Hematopoietic multipotent progenitor cell treated with erythropoietin and hydrocortisone succinate and interleukin-3 and kit ligand, for 4 days (in vitro differentiated cells): ENCODE measurements around the gene ALDOA.

Source experiments
- DNase-seq: peaks from one replicate; pipeline ENCODE4 v3.0.0-alpha.2; 2015

The ALDOA gene

DNA sequence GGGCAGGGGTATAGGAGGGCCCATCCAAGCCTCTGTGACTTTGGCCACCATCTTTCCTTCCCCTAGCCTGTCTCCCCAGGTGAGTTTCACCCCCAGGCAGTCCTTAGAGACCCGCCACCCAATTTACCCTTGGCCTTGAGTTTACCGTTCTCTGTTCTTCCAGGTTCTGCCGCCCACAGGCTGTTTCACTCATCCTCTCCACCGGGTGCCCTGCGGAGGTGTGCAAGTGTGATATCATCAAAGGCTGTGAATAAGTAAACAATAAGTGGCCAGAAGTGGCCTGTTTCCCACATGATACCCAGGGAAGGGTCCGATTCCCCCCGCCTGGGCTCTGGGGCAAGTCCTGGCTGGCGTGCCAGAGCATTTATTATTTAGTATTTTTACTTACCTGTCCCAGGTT, 19.4 kb upstream of the ALDOA start:
- no peak for DNase-seq

GRCh38 chr16:30046588-30046987, 19.0 kb upstream of the ALDOA start:
- DNase-seq: no peak

- no peak for DNase-seq
These were observed 15.7 kb upstream of the ALDOA start for GRCh38 chr16:30049871-30050270.

- DNase-seq: no peak
These were observed 14.0 kb upstream of the ALDOA start for GRCh38 chr16:30051518-30051917.

- peak; percentile 96 for DNase-seq
These were observed 12.7 kb upstream of the ALDOA start for GRCh38 chr16:30052671-30053372.

- DNase-seq: no peak
These were observed 12.1 kb upstream of the ALDOA start for GRCh38 chr16:30053376-30054015.

- DNase-seq: no peak
These were observed 11.1 kb upstream of the ALDOA start for GRCh38 chr16:30054451-30054850.

DNA sequence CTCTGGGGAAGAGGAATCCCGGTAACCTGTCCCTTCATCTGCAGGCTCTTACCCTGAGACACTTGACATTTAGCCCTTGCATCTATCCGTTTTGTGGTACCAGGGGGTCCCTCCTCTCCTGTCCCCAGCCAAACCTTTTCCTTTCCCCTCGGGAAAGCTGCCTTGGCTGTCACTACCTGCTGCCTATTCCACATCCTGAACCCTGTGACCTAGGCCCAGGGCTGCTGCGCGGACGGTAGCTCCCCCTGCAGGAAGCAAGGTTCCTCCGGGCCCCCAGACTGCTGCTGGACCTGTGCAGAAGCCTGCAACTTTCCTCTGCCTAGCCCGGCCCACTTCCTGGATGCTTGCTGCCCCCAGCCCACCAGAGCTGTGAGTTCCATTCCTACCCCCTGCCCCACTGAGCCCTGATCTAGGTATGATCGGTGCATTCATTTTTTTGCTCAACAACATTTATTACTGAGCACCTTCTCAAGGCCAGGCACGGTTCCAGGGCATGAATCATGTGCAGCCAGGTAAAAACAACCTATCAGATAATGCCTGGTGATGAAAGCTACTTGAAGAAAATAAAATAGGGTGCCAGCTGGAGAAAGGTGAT, 10.5 kb upstream of the ALDOA start:
- DNase-seq: peak; percentile 77

DNA sequence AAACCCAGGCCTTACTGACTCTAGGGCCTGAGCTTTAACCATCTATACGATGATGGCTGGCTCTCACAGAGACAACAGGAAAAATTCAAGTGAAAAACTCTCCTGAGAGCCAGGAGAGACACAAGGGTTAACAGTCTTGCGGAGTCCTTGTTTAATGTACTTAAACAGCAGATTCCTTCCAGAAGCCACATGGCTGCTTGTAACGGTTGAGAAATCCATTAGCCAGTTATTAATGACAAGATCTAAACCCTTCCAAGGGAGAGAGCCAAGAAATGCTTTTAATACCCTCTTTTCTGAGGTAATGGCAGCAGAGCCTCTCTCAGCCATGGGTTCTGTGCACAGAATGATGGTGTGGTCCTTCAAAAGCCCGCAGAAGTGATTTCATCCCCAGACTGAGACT, 5.2 kb upstream of the ALDOA start:
- no peak for DNase-seq

DNA sequence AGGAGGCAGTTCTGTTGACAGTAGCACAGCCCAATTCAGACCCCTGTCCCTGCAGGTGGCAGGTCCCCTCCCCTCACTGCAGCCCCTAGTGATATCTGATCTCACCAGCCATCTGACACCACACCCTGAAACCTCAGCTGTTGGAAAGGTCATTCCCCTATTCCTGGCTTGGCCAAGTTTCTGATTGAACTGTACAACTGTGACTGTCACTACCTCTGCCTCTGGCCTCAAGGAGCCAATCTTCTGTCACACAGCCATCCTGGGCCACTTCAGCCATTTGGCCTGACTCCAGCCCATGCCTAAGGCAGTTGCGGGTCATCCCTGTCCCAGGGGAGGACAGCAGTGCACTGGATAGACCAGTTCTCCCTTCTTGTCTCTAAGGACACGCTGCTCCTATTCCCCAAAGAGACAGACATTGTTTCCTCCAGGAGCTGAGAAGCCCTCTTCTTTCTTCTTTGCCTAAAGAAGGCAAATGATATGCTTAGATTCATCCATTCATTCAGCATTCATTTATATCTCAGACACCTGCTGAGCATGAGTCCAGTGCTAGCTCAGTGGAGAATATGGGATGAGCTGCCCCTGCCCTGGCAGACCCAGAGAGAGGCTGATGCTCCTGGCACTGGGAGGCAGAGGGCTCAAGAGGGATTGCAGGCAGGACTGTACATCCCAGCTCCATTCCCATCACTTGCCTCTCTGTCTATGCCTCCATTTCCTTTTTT, 4.6 kb upstream of the ALDOA start:
- DNase-seq: no peak

GRCh38 chr16:30063278-30063892, 2.2 kb upstream of the ALDOA start:
- DNase-seq: no peak

DNA sequence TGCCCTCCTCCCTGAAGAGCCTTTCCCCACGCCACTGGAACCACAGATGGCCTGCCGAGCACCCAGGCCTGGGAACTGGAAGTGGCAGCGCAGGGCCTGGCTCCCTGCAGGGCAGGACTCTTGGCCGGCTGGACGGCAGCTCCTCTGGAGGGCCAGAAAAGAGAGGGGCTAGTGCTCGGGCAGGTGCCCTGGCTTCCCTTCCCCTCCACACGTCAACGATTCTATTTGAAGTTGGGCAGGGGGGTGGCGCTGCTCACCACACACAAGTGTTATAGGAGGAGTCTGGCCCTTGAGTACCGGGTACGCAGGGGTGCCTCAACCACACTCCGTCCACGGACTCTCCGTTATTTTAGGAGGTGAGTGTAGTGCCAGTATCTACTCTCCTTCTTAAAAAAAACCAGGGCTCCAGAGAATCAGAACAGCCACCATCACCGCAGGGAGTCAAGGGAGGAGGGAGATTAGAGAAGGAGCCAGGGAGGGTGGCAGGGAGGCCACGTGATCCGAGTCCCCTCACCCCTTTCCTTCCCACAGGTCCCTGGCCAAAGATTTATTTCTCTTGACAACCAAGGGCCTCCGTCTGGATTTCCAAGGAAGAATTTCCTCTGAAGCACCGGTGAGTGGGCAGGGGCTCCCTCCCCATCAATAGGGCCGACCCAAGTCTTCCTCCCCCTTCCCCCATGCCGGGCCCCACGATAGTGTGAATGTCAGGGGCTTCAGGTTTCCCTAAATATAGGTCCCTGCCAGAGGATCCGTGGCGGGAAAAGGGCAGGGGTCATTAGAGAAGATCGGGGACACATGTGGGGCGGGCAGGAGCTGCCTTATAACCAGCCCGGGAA, 1.4 kb upstream of the ALDOA start:
- peak; percentile 92 for DNase-seq

- DNase-seq: no peak
These were observed 845 bp upstream of the ALDOA start for GRCh38 chr16:30064729-30065101.

GRCh38 chr16:30065943-30066760, 592 bp downstream of the ALDOA start:
- peak; percentile 71 for DNase-seq

DNA sequence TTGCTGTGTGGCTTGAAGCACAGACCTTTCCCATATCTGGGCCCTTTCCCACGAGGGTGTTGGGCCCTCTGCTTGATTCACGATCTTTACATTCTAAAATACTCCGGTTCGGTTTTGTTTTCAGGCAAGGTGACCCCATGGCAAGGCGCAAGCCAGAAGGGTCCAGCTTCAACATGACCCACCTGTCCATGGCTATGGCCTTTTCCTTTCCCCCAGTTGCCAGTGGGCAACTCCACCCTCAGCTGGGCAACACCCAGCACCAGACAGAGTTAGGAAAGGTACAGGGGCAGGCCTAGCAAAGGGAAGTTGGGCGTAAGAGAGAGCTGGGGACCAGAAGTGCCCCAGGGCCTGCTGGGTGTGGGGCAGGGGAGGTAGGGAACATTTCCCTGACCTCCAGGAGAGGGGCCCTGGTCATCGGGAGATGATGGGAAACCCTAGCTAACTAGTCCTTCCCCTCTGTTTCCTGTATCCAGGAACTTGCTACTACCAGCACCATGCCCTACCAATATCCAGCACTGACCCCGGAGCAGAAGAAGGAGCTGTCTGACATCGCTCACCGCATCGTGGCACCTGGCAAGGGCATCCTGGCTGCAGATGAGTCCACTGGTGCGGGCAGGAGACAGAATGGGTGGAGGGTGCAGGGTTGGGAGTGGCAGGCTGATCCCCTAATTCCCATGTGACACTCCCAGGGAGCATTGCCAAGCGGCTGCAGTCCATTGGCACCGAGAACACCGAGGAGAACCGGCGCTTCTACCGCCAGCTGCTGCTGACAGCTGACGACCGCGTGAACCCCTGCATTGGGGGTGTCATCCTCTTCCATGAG, 1.4 kb downstream of the ALDOA start:
- DNase-seq: peak; percentile 46

DNA sequence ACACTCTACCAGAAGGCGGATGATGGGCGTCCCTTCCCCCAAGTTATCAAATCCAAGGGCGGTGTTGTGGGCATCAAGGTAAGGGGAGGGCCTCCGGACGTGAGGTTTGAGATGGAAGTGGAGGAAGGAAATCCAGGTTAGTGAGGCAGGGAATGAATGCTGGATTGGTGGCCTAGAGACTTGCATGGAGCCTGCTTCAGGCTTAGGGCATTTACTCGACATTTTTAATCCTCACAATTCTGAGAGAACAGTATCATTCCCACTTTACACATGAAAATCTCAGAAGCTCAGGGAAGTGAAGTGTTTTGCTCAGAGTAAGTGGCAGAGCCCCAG, 2.0 kb downstream of the ALDOA start:
- no peak for DNase-seq

- no peak for DNase-seq
These were observed 2.8 kb downstream of the ALDOA start for GRCh38 chr16:30068333-30068732.

GRCh38 chr16:30068750-30069610, 3.4 kb downstream of the ALDOA start:
- DNase-seq: peak; percentile 79

DNA sequence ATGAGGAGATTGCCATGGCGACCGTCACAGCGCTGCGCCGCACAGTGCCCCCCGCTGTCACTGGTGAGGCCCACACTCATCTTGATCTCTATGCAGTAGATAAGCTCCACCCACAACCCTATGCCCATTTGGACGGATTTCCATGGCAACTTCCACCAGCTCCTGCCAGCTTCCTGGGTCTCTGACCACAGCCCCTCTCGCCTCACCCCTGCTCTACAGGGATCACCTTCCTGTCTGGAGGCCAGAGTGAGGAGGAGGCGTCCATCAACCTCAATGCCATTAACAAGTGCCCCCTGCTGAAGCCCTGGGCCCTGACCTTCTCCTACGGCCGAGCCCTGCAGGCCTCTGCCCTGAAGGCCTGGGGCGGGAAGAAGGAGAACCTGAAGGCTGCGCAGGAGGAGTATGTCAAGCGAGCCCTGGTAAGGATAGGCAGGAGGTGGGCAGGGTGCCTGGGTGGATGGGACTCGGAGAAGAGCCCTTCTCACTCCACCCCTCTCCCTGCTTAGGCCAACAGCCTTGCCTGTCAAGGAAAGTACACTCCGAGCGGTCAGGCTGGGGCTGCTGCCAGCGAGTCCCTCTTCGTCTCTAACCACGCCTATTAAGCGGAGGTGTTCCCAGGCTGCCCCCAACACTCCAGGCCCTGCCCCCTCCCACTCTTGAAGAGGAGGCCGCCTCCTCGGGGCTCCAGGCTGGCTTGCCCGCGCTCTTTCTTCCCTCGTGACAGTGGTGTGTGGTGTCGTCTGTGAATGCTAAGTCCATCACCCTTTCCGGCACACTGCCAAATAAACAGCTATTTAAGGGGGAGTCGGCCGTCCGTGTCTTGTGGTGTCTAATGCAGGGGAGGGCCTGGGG, 4.3 kb downstream of the ALDOA start:
- peak; percentile 53 for DNase-seq
